ENCODE data around the gene MMD2. TPM values are rescaled to one million over a fixed set of nuclear protein-coding genes. Genes with fewer than 3 reads are reported as not detected.
"Not testable (repeated sequence)": the region's sequence is repeated elsewhere in the genome, so short reads cannot be mapped to it uniquely, and the experiment has no call there.

Gene MMD2, protein sequence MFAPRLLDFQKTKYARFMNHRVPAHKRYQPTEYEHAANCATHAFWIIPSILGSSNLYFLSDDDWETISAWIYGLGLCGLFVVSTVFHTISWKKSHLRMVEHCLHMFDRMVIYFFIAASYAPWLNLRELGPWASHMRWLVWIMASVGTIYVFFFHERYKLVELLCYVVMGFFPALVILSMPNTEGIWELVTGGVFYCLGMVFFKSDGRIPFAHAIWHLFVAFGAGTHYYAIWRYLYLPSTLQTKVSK
- total RNA-seq (2014; rRNA removed; shearing (Covaris generic)), result not detected in 2 replicates

DNA sequence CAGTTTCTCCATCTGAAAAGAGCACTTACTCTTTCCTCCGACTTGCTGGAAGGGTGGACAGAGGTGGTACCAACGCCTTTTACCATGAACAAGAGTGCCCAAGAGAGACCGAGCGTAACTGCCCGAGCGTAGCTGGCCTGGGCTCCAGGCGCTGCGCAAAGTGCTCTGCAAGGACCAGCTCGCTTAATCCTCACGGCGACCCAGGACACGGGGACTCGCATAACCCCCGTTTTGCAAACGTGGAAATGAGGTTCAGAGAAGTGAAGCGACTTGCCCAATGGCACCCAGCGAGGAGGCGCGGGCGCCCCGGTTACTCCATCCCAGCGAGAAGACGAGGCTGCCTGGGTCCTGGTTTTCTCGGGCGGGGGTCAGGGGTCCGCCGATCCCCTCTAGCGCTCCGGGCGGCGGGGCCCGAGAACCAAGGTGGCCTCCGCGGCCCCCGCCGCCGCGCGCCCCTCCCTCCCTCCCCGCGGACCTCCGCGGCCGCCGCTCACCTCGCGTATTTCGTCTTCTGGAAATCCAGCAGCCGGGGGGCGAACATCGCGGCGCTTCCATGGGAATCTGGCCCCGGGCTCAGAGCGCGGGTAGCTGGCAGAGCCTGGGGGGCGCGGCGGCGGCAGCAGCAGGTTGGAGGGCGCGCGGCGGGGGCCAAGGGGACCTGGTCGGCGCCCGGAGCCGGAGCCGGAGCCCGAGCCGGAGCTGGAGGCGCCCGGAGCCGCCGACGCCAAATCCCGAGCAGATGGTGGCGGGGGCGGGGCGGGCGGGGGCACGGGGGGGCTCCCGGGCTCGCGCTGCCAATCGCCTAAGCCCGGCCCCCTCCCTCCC, at the start of gene MMD2:
Gene MMD2 (minus strand): TSS at position 711 of the 825 bp plus-strand sequence. CDS start 170 bp downstream, at position 541.
- no peak for DNase-seq (ENCODE audit: low spot score)

DNA sequence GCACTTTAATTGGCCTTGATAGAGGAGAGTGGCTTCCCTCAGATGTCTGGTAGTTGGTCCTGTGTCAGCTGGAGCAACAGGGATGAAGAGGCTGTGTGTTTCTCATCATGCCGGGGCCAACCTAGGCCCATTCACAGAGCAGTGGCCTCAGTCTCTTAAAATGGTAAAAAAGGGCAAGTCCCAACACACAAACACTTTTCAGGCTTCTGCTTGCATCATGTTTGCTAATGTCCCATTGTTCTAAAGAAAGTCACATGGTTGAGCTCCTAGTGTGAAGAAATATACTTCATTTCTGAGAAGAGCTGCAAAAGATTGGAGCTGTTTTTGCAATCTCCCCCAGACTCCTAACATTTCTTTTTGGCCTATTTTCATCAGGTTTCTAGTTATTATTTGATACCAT, 46.1 kb upstream of the MMD2 start:
- DNase-seq (ENCODE audit: low spot score), result peak; percentile 3

DNA sequence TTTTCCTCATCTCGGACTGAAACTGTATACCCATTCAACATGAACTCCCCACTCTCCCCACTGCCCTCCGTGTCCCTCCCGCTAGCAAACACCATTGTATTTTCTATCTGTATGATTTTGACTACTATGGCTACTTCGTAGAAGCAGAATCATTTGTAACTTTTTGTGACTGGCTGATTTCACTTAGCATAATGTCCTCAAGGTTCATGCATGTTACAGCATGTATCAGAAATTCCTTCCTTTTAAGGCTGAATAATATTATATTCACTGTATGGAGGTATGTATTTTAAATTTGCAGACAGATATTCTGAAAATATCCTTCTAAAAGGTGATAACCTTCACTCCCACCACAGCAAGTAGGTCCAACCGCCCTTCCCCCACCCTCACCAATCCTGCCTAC, 42.9 kb upstream of the MMD2 start:
- no peak for DNase-seq (ENCODE audit: low spot score)

DNA sequence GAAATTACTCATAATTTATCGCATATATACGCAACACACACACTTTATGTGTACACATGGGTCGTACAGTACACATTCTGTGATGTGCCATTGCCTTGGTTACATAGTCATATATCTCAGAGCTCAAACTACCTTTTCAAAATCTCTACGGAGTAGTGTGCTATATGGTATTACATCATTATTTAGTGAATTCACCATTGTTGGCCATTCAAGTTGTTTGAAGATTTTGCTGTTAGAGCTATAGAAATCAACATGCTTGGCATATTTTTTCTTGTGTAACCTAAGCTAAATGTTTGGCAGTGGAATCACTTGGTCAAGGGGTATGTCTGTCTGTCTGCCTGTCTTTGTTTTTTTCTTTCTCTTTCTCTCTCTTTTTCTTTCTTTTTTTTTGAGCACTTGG, 42.0 kb upstream of the MMD2 start:
- DNase-seq (ENCODE audit: low spot score), result no peak

DNA sequence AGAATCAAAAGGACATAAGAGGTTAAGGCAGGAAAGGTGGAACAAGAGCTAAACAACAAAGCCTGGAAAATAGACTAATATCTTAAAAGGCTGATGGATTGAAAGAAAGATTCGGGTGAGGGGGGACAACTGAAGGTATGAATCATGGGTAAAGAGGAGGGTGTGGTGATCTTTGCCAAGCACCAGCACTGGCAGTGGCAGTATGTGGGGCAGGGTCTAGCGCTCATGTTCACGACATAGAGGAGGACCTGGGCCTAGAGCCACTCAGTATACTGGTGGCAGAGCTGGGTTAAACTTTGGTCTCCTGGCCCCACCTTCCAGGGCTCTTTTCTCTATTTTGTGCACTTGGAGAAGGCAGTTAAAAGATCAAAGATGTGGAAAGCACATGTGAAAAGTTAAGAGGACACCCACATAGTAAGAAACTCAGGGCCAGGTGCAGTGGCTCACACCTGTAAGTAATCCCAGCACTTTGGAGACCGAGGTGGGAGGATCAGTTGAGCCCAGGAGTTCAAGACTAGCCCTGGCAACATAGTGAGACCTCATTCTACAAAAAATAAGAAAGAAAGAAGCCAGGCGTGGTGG, 40.5 kb upstream of the MMD2 start:
- DNase-seq (ENCODE audit: low spot score), result no peak

DNA sequence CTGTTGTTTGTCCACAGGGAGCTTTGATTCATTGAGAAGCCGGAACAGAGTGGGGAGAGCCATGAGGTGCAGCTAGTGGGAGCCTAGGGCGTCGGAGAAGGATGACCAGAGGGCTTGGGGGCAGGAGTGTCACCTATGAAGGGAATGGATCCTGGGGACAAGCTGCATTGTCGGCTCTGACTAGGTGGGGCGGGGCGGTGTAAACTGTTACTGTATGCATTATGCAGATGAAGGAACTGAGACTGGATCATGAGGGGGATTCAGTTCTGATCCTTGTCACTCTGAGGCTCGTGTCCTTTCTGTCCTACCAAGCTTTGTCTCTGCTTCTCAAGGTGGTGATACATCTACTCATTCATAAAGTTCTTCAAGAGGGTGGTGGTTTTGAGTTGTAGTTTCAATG, 39.9 kb upstream of the MMD2 start:
- DNase-seq (ENCODE audit: low spot score), result no peak

DNA sequence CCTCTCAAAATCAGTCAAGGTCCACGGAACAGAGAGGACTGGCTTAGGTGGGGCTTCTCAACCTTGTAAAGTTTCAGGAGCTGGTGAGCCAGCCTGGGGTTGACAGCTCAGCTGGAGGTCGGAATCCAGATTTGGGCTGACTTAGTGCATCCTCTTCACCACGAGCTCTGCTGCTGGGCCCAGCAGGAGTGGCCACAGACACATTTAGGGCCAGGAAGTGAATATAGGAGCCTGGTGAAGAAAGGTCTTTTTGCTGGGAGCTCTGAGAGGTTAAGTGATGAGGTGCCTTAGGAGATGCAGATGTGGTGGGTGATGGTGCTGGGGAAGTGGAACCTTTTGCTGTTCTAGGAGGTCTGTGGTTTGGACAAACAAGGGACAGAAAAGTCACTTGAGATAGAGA, 39.3 kb upstream of the MMD2 start:
- no peak for DNase-seq (ENCODE audit: low spot score)

DNA sequence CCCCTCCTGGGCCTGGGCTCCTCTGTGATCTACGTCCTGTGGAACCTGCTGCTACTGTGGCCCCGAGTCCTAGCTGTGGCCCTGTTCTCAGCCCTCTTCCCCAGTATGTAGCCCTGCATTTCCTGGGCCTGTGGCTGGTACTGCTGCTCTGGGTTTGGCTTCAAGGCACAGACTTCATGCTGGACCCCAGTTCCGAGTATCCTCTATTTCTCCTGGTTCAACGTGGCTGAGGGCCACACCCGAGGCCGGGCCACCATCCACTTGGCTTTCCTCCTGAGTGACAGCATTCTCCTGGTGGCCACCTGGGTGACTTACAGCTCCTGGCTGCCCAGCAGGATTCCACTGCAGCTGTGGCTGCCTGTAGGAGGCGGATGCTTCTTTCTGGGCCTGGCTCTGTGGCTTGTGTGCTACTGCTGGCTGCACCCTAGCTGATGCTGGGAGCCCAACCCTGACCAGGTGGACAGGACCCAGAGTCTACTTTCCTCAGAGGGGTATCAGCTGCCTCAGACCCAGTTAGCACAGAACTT, 37.8 kb upstream of the MMD2 start:
- DNase-seq (ENCODE audit: low spot score), result no peak

DNA sequence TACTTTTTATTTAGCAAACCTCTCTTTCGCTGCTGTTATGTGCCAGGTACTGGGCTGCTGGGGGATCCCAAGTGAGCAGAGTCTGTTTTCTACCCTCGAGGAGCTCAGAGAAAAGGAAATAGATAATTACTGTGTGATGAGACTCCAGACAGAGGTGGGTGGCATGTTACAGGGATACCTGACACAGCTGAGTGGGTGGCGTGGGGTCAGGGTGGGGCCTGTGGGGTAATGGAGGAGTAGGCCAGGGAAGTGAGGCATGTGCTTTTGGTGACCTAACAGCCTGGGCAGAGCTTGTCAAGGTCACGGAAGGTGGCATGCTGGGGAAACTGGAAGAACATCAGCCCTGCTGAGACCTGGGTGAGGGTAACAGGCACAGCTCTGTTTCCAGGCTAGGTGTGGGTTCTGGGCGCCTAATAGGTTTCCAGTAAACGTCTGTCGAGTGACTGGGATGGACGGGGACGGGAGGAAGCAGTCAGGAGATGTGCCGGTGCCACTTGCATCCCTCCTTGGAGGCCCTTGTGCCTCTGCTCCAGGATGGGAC, 36.5 kb upstream of the MMD2 start:
- no peak for DNase-seq (ENCODE audit: low spot score)

DNA sequence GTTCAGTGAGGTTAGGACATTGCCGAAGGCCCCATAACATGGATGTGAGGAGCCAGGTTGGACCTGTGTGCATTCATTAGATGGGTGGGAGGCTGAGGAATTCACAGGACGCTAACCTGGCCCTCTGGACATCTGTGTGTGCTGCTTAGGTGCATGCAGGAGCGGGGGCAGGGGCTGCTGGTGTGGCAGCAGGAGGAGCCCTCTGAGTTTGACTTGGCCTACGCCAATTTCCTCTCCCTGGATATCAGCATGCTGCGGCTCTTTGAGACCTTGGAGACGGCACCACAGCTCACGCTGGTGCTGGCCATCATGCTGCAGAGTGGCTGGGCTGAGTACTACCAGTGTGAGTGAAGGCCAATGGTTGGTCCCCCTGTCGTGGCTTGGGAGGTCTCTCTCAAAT, 34.5 kb upstream of the MMD2 start:
- no peak for DNase-seq (ENCODE audit: low spot score)

DNA sequence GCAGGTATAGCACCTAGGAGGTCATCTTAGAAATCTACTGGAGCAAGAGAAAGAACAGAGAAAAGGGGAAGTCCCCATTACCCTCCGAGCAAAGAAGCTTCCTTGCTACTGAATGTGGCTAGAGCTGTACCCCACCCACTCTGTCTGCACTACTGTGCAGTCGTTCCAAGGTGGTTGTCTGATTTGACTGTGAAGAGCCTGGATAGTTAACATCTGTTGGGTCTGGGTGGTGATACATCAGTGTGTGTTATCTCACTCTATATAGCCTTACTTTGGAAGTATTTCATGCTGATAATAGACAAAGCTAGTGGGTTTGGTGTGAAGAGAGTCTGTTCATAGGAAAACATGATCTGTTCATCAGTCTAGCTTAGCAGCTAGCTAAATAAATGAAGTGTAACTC, 23.8 kb upstream of the MMD2 start:
- DNase-seq (ENCODE audit: low spot score), result not testable (repeated sequence)

DNA sequence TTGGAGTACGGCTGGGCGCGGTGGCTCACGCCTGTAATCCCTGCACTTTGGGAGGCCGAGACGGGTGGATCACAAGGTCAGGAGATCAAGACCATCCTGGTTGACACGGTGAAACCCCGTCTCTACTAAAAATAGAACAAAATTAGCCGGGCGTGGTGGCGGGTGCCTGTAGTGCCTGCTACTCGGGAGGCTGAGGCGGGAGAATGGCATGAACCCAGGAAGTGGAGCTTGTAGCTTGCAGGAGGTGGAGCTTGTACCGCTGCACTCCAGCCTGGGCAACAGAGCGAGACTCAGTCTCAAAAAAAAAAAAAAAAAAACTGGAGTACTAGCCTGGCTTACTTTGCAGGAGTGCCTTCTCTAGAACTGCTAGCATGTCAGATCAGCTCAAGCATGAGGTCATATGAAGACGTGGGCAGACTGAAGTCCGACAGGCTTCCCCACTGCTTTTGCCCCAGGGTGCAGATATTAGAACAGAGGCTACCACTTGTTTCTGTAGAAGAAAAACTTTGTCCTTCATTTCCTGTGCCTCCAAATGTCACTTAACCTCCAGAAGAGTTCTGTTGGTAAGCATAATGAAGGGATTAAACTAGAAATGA, 22.4 kb upstream of the MMD2 start:
- DNase-seq (ENCODE audit: low spot score), result not testable (repeated sequence)

DNA sequence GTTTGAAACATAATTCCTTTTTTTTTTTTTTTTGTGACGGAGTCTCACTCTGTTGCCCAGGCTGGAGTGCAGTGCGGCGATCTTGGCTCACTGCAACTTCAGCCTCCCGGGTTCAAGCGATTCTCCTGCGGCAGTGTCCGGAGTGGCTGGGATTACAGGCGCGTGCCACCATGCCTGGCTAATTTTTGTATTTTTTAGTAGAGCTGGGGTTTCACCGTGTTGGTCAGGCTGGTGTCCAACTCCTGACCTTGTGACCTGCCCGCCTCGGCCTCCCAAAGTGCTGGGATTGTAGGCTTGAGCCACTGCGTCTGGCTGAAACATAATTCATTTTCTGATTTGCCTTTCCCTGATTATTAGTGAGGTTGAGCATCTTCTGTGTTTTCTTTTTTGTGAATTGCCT, 16.6 kb upstream of the MMD2 start:
- DNase-seq (ENCODE audit: low spot score), result not testable (repeated sequence)

DNA sequence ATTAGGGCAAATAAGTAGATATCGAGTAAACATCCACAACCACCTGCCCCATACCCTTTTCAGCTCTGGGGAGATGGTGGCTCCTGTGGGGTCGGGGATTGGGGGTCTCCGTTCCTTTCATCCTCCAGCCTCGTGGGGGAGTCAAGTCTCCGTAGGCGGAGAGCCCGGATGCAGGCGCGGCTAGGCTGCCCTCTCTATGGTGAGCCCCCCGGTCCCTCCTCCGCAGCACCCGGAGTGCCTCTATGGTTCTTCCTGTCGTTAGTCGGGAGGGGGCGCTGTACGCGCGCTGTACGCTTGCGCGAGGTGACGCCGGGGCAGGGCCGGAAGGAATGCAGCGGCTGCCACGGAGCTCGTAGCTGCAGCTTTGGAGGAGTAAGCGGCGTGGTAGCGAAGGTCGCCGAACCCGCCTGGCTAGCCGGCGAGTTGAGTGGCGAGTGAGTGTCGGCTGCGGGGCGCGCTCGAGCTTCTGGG, 14.8 kb upstream of the MMD2 start:
- DNase-seq (ENCODE audit: low spot score), result peak; percentile 98

DNA sequence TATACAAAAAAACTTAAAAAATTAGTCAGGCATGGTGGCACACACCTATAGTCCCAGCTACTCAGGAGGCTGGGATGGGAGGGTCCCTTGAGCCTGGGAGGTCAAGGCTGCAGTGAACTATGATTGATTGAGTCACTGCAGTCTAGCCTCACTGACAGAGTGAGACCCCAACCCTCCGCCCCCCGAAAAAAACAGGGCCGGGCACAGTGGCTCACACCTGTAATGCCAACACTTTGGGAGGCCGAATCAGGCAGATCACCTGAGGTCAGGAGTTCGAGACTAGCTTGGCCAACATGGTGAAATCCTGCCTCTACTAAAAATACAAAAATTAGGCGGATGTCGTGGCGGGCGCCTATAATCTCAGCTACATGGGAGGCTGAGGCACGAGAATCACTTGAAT, 13.5 kb upstream of the MMD2 start:
- not testable (repeated sequence) for DNase-seq (ENCODE audit: low spot score)

DNA sequence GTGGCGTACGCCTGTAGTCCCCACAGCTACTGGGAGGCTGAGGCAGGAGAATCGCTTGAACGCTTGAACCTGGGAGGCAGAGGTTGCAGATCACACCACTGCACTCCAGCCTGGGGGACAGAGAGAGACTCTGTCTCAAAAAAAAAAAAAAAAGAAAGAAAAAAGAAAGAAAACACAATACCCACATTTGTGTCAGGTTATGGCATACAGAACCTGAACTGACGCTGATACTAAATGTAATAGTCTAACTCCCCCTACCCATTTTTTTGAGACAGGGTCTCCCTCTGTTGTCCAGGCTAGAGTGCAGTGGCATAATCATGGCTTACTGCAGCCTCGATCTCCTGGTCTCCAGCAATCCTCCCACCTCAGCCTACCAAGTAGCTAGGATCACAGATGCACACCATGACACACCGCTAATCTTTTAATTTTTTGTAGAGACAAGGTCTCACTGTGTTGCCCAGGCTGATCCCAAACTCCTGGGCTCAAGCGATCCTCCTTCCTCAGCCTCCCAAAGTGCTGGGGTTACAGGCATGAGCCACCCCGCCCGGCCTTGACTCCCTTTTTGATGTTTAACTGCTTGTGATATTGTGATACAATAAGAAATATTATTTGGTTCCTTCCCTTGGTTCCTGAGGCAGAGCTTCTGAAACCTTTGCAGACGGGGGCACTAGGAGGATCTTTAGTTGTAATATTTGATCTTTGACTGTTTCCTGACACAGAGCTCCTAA, 6.5 kb upstream of the MMD2 start:
- no peak for DNase-seq (ENCODE audit: low spot score)

DNA sequence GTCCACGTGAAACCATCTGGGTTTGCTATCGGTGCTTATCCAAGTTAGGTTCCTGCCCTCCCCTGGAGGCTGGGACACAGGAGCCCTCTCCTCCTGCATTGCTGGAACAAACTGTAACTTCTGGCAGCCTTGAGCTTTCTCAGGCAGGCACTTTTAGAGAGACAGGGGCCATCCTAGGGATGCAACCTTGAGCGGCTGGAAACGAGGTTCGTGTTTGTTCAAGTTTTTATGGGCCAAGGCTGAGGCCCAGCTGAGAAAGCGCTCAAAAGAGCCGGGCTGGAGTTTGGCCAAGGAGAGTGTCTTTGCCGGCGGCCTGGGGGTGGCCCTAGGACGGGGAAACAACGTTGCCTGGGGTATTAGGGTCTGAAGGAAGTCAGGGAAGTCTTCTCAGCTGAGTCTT, 5.5 kb upstream of the MMD2 start:
- no peak for DNase-seq (ENCODE audit: low spot score)

DNA sequence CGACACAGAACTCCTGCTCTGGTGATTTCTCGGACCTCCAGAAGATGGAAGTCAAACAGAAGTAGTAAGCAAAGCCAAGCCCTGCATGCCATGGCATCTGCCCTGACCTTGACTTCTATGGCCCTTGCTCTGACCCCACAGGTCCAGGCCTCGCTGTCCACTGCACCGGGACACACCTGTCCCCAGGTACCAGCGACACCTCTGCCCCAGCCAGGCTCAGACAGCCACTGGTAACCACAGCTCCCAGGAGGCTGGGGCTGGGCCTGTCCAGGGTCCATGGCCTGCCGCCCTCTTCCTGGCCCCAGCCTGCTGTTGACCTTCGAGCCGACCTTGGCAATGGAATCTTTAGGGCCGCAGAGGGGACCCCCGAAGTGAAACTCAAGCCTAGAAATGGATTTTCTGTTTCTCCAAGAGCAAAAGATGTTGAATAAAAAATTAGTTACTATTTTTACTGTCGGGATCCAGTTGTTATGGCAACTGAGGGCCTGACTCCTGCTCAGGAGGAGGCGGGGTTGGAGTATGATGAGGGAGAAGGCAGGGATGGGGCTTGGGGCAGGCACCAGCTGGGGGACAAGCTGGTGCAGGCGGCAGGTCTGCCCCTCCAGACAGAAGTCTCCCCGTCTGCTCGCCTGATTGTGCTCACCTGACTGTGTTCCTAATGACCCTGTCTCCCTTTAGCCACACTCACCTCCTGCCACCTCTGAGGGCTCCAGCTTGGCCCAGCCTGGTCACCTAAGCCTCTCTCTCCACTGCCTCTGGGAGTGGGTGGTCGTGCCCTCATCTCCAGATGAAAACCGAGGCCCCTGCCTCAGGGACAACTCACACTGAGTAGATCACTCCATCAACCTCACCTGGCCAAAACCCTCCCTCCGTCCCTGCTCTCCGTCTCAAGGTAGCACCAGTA, 4.1 kb upstream of the MMD2 start:
- DNase-seq (ENCODE audit: low spot score), result no peak

DNA sequence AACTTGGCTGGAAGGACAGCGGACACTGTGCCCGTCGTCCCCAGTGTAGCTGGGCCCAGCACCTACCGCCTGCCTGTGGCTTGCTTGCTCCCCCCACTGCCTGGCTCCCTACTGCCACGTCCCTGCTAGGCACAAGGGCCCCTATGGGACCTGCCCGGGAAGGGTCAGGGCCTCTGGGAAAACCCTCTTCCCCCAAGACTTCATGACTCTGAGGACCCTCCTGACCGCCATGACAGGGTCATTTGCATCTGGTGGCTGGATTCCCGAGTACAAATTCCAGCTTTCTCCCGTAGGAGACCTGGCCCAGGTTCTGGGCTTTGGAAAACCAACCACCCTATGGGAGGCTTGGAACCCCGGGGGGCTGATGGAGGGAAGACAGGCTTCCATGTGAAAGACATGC, 1.4 kb upstream of the MMD2 start:
- DNase-seq (ENCODE audit: low spot score), result no peak

DNA sequence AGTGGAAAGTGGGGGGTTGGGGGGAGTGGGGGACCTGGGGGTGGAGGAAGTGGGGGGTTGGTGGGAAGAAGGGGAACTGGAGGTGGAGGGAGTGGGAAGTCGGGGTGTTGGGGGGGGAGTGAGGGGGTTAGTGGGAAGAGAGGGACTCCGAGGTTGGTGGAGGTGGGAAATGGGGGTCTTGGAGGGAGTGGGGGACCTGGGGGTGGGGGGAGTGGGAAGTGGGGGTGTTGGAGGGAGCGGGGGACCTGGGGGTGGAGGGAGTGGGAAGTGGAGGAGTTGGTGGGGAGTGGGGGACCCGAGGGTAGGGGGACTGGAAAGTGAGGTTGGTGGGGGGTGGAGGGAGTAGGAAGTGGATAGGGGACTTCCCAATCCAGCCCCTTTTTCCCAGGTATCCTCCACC, 906 bp upstream of the MMD2 start:
- no peak for DNase-seq (ENCODE audit: low spot score)
